NCI-H2081 treated with DMSO at 0.1 percent for 48 hours (cell line): ENCODE results near the gene SYNRG.

Source experiments
- DNase-seq: peaks from one replicate; lab custom pipeline; 2025; lab: John Stamatoyannopoulos, UW

The SYNRG gene

GRCh38 chr17:37476431-37477120, 132.6 kb downstream of the SYNRG start:
- DNase-seq = no peak

- DNase-seq = no peak
Observed at GRCh38 chr17:37475731-37476420, 133.3 kb downstream of the SYNRG start.

- DNase-seq = no peak
Observed at GRCh38 chr17:37470181-37470580, 139.0 kb downstream of the SYNRG start.

- no peak for DNase-seq
Observed at GRCh38 chr17:37466471-37466870, 142.7 kb downstream of the SYNRG start.

- DNase-seq = no peak
Observed at GRCh38 chr17:37465069-37465616, 144.1 kb downstream of the SYNRG start.
